ENCODE measurements around the gene TMEM115. TPM values are rescaled to one million over a fixed set of nuclear protein-coding genes. Genes with fewer than 3 reads are reported as not detected.

TMEM115 gene
- total and polyA plus RNA-seq, 9 of the 15 experiments (the other 6 are each of a cell fraction or from before 2014, with no cell fraction given), result 1.6 to 26.9 (median 14.1) TPM

- TF ChIP-seq KDM1A (IDR thresholded peaks at IDR 0.05) (peak; percentile 53 to 69; a peak in 3 of 4 replicates), HOMEZ (CRISPR knock-in tag; IDR thresholded peaks at IDR 0.05) (no peak), MCM2 (IDR thresholded peaks at IDR 0.05; ENCODE audit: low read depth) (no peak), EGR1 (conservative IDR thresholded peaks at IDR 0.05) (0 out of 2 replicates have a peak, but pooled peaks have one; percentile 7), SMC3 (conservative IDR thresholded peaks at IDR 0.05; ENCODE audit: insufficient read depth, low read depth, low read length) (peak; percentile 55), SAFB2 (IDR thresholded peaks at IDR 0.05; ENCODE audit: borderline replicate concordance, low read depth, low read length, severe bottlenecking) (no peak), SMAD1 (IDR thresholded peaks at IDR 0.05; ENCODE audit: low read depth, low read length, partially characterized antibody) (no peak), E2F6 (IDR thresholded peaks at IDR 0.05; ENCODE audit: borderline replicate concordance in 1 of 2, extremely low read depth in 1 of 2, insufficient read depth in 1 of 2, insufficient read length in 1 of 2, low read depth in 1 of 2, low read length in 1 of 2, poor library complexity in 1 of 2, severe bottlenecking in 1 of 2) (no peak), XRCC5 (IDR thresholded peaks at IDR 0.05; ENCODE audit: low read depth, low read length) (peak; percentile 58; the same call in 1 of the 2 replicates), FOXA3 (CRISPR knock-in tag; conservative IDR thresholded peaks at IDR 0.05 in 1 of 2, IDR thresholded peaks at IDR 0.05 in 1 of 2) (0 out of 4 replicates have a peak, but pooled peaks of 1 of the 2 experiments have one; percentile 30), CHD4 (IDR thresholded peaks at IDR 0.05; ENCODE audit: insufficient read depth, insufficient replicate concordance, low read depth, low read length, poor library complexity, severe bottlenecking) (no peak), EP400 (IDR thresholded peaks at IDR 0.05) (peak; percentile 38; the same call in 1 of the 2 replicates), ZNF511 (CRISPR knock-in tag; IDR thresholded peaks at IDR 0.05) (no peak), ZNF280B (CRISPR knock-in tag; IDR thresholded peaks at IDR 0.05) (no peak), FOXP4 (CRISPR knock-in tag; IDR thresholded peaks at IDR 0.05; ENCODE audit: borderline replicate concordance) (no peak), ZNF655 (CRISPR knock-in tag; IDR thresholded peaks at IDR 0.05) (no peak), ZNF212 (CRISPR knock-in tag; IDR thresholded peaks at IDR 0.05) (no peak)
Observed at GRCh38 chr3:50324351-50325112, 34.8 kb downstream of the TMEM115 start (continued).
